Sciatic nerve (tissue), 2 donors: ENCODE results near the gene SKIDA1. TPM values are rescaled to one million over a fixed set of nuclear protein-coding genes. Genes with fewer than 3 reads are reported as not detected.
"Not testable (repeated sequence)": the region's sequence is repeated elsewhere in the genome, so short reads cannot be mapped to it uniquely, and the experiment has no call there.

Source experiments
- ATAC-seq: fragments of 200-7000 bp; cut with Tn5 transposase; one replicate; pipeline ENCODE4 v1.9.1; 2020; ENCODE audit warnings: mild to moderate bottlenecking, moderate library complexity
- DNase-seq: peaks from one replicate; pipeline ENCODE4 v3.0.0-alpha.2; 2020; ENCODE audit warnings: low spot score
- intact Hi-C: fragments of 100-400 bp; cut with DNase I; formaldehyde crosslinking; loops from one replicate; pipeline ENCODE4 v1.14.2; 2022
- total RNA-seq: library from RNA; stranded (reverse); fragmentation: NEBNext Ultra II Directional; extraction: Animal tissue kit (Norgen Biotek cat#: 25700); gene quantifications from one replicate; pipeline ENCODE4 v1.2.1, GENCODE V29; 2021
- donor health status: DM: no; HTN: no; CAD: no.
- donor health status: DM: no; HTN: no; CAD: no.

Gene SKIDA1
- 3.1 TPM for total RNA-seq

DNA sequence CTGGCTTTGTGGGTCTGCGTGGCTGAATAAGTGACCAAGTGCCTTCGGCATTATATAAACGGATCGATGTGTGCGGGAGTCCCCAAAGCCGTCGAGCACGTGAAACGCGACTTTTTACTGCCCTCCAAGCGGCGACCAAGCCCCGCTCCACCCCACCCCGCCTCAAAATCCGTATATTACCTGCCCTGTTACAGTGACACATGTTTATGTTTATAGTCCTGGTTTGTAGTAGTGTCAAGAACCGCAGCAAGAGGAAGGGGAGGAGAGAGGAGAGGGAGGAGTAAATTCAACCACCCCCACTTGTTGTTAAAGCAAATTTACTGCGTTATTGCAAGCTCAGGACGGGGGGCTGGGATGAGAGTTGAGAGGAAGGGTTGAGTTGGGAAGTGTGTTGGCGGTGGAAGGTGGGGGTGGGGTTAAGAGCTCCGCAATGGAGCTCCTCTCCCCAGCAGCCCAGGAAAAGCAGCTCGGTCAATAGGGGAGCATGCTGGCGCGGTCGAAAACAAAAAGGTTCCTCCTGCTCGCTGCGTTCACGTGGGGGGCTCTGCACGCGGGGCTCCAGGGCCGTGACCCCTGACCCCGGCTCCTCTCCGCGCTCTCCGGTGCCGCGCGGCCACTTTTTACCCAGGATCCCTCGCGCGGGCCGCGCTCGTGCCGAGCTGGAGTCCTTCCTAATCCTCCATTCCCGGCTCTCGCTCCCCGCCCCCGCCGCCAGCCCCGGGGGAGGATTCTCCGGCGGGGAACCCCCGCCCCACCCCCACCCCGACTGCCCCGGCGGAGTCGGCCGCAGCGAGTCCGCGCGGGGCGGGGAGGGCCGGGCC, at the start of gene SKIDA1:
Gene SKIDA1, minus strand, starts transcription at position 316 of the 821 bp plus-strand sequence. CDS start 7,860 bp downstream, outside the sequence.
- ATAC-seq (peak; percentile 91), DNase-seq (peak; percentile 93)
- intact Hi-C loops = no loop called here

DNA sequence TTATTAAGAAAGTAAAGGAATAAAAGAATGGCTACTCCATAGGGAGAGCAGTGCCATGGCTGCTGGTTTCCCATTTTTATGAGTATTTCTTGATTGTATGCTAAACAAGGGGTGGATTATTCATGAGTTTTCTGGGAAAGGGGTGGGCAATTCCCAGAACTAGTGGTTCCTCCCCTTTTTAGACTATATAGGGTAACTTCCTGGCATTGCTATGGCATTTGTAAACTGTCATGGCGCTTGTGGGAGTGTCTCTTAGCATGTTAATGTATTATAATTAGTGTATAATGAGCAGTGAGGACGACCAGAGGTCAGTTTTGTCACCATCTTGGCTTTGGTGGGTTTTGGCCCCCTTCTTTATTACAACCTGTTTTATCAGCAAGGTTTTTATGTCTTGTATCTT, 49.0 kb upstream of the SKIDA1 start:
- DNase-seq, ATAC-seq, intact Hi-C loops: not testable (repeated sequence)

DNA sequence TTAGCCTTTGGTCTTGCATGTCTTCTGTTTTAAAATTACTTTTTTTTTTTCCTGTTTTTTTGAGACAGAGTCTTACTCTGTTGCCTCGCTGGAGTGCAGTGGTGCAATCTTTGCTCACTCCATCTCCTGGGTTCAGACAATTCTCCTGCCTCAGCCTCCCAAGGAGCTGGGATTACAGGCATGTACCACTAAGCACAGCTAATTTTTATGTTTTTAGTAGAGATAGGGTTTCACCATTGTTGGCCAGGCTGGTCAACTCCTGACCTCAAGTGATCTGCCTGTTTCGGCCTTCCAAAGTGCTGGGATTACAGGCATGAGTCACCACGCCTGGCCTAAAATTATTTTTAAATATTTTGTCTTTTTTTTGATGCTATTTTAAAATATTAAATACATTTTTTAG, 47.1 kb upstream of the SKIDA1 start:
- ATAC-seq (peak; percentile 91), DNase-seq (no peak)
- intact Hi-C loops = no loop called here

- intact Hi-C loops = no loop called here
- DNase-seq (no peak), ATAC-seq (no peak)
Observed at GRCh38 chr10:21570761-21571521, 45.5 kb upstream of the SKIDA1 start.

DNA sequence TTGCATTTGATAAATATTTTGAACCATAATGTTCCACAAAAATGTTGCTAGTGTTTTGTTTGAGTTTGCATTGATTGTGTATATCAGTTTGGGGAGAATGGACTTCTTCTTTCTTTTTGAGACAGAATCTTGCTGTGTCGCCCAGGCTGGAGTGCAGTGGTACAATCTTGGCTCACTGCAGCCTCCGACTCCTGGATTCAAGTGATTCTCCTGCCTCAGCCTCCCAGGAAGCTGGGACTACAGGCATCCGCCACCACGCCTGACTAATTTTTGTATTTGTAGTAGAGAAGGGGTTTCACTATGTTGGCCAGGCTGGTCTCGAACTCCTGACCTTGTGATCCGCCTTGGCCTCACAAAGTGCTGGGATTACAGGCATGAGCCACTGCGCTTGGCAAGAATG, 33.5 kb upstream of the SKIDA1 start:
- intact Hi-C loops, DNase-seq, ATAC-seq: not testable (repeated sequence)

GRCh38 chr10:21556527-21556926, 31.0 kb upstream of the SKIDA1 start:
- intact Hi-C loops = no loop called here
- ATAC-seq = no peak
- no peak for DNase-seq

- ATAC-seq (no peak), DNase-seq (no peak)
- intact Hi-C loops = no loop called here
Observed at GRCh38 chr10:21552638-21553037, 27.2 kb upstream of the SKIDA1 start.

- ATAC-seq = no peak
Observed at GRCh38 chr10:21547246-21547645, 21.8 kb upstream of the SKIDA1 start.

GRCh38 chr10:21540701-21541100, 15.2 kb upstream of the SKIDA1 start:
- DNase-seq, intact Hi-C loops, ATAC-seq: not testable (repeated sequence)

More at GRCh38 chr10:21547246-21547645, 21.8 kb upstream of the SKIDA1 start:
- no peak for DNase-seq
- intact Hi-C loops = no loop called here

DNA sequence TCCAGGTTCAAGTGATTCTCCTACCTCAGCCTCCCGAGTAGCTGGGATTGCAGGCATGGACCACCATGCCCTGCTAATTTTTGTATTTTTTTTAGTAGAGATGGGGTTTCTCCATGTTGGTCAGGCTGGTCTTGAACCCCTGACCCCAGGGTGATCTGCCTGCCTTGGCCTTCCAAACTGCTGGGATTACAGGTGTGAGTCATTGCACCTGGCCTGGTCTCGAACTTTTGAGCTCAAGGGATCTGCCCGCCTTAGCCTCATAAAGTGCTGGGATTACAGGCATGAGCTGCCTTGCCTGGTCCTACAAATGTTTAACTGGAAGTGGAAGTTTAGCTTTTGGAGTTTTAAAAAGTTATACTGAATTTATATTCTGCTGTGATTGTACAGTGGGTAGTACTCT, 11.4 kb upstream of the SKIDA1 start:
- no peak for ATAC-seq
- DNase-seq = no peak
- intact Hi-C loops = no loop called here

DNA sequence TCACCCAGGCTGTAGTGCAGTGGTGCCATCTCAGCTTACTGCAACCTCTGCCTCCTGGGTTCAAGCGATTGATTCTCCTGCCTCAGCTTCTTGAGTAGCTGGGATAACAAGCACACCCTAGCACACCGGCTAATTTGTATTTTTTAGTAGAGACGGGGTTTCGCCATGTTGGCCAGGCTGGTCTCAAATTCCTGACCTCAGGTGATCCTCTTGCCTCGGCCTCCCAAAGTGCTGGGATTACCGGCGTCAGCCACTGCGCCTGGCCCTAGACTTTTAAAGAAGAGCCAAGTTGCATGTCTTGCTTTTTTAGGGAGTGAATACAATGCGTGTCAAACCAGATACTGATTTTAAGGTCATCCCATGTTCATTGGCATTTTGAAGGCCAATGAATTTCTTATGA, 10.5 kb upstream of the SKIDA1 start:
- ATAC-seq, DNase-seq, intact Hi-C loops: not testable (repeated sequence)

GRCh38 chr10:21535494-21535965, 10.0 kb upstream of the SKIDA1 start:
- DNase-seq (no peak), ATAC-seq (no peak)
- intact Hi-C loops = no loop called here

GRCh38 chr10:21534604-21535493, 9.4 kb upstream of the SKIDA1 start:
- intact Hi-C loops = no loop called here
- DNase-seq = peak; percentile 76

GRCh38 chr10:21534280-21534586, 8.8 kb upstream of the SKIDA1 start:
- intact Hi-C loops = no loop called here
- ATAC-seq (no peak), DNase-seq (no peak)

More at GRCh38 chr10:21534604-21535493, 9.4 kb upstream of the SKIDA1 start:
- ATAC-seq = peak; percentile 8

DNA sequence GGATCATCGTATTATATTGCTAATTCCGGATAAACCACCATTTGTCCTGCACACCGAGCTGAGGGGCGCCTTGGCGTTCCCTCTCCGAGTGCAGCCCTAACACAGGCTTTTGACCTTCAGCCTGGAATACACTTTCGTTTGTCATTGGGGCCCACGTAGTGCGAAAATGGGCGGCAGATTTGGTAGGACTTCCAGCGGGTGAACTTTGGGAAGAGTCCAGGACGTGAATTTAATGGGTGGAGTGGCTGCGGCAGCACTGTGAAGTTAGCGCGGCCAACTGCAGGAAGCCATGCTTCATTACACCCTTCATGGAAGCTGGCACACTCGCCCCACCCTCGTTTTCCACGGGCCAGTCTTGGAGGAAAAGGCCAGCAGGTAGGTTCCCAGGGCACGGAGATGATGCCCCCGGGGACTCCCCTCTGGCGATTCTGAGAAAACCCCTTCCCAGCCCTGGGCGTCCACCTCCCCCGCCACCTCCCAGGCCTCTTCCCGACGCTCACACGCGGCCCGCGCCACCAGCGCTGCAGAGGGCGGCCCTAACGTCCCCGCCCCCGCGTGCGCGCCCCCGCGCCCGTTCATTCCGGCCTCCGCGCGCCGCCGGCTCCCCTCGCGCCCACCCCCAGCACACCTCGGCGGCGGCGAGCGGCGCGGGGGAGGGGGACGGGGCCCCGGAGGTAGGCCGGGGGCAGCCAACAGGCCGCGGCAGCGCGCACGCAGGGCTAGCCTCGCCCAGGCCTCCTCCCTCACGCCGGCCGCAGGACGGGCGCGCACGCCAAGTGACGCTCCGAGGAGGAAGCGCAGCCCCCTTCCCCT, 8.2 kb upstream of the SKIDA1 start, which contains the start of gene MLLT10:
Gene MLLT10, plus strand, starts transcription at position 766 of the 813 bp plus-strand sequence. CDS start 413 bp downstream, outside the sequence.
- intact Hi-C loops = no loop called here
- ATAC-seq (peak; percentile 96), DNase-seq (peak; percentile 95)

GRCh38 chr10:21532694-21533466, 7.4 kb upstream of the SKIDA1 start:
- intact Hi-C loops = no loop called here
- DNase-seq (no peak), ATAC-seq (no peak)

DNA sequence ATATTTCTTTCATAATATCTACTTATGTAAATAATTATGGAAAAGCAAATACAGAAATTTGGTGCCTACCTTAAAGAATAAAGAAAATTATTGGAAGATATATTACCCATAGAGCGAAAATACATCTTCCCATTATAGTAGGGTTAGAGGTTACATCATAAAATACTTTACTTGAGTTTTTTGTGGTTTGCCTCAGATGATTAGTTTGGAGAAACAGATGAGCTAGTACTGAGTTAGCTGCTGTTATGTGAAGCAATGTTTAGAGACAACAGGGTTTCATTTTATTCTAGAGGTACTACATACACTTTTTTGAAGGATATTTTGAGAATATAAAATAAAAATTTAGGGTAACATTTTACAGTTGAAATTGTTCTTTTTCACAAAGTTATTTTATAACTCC, 5.7 kb upstream of the SKIDA1 start:
- no peak for DNase-seq
- no peak for ATAC-seq
- intact Hi-C loops = no loop called here
